GM03348 (cell line): ENCODE results near the gene MLX.
"Not testable (repeated sequence)": the region's sequence is repeated elsewhere in the genome, so short reads cannot be mapped to it uniquely, and the experiment has no call there.

ENCODE experiments used
- DNase-seq: peaks from one replicate; pipeline ENCODE4 v3.0.0; 2012; ENCODE audit warnings: low spot score

The MLX gene

DNA sequence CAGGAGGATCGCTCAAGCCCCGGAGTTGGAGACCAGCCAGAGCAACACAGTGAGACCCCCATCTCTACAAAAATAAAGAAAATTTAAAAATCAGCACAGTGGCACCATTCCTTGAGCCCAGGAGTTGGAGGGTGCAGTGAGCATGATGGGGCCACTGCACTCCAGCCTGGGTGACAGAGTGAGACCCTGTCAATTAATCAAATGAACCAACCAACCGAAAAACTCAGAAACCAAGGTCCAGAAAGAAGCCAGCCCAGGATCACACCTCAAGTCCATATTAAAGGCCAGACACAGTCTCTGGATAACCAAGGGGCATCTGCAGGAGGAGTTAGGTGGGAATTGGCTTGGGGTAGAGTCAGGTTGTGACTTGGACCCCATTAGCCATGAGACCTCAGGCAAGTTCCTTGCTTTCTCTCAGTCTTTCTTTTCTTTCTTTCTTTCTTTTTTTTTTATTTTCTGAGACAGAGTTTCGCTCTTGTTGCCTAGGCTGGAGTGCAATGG lies 11.7 kb upstream of the MLX start:
- DNase-seq, result no peak

DNA sequence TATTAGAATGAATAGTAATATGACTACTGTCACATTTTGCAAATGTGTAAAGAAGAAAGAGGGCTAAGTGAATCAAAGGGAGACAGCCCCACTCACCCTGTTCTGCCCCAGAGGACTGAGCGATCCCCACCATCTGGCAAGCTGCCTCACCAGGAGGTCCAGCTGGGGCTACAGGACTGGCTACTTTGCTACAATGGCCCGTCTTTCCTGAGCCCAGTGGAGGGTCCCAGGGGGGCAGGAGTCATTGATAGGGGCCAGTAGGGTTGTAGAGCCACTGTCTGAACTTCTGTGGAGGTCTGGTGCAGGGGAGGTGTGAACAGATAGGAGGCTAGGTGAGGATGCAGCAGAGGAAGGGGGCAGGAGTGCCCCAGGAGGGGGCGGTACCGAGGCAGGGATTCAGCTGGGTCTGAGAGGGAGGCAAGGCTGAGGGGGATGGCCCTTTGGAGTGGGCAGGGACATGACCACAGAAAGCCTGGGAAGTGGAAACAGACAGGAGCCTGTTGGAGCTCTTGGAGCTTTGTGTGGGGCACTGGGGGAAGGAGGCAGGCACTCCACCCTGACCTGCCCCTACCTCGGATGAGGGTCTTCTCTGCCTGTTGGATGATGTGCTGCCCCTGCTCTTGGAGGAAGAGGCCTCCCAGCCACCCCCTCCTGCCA lies 10.8 kb upstream of the MLX start:
- not testable (repeated sequence) for DNase-seq

DNA sequence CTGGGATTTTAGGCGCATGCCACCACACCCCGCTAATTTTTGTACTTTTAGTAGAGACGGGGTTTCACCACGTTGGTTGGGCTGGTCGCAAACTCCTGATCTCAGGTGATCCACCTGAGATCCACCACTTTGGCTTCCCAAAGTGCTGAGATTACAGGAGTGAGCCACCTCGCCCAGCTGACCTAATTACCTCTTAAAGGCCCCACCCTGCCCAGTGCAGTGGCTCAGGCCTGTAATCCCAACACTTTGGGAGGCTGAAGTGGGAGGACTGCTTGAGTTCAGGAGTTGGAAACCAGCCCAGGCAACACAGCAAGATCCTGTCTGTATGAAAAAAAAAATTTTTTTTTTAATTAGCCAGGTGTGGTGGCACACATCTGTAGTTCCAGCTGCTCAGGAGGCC lies 7.8 kb upstream of the MLX start:
- no peak for DNase-seq

DNA sequence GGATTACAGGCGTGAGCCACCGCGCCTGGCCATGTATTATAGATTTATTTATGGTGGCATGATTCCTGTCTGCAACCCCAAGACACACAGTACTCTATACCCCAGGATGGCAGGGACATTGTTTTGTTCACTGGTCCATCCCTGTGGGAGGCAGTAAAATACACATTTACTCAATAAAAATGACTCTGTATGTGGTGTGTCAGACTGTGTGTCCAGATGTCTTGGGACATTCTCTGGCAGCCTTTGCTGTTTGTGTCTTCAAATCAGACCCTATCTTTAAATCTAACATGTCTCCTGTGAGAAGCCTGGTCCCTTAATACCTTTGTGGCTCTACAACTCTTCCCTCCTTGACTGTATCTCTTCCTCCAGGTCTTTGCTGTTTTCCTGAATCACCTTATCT lies 6.7 kb upstream of the MLX start:
- no peak for DNase-seq

DNA sequence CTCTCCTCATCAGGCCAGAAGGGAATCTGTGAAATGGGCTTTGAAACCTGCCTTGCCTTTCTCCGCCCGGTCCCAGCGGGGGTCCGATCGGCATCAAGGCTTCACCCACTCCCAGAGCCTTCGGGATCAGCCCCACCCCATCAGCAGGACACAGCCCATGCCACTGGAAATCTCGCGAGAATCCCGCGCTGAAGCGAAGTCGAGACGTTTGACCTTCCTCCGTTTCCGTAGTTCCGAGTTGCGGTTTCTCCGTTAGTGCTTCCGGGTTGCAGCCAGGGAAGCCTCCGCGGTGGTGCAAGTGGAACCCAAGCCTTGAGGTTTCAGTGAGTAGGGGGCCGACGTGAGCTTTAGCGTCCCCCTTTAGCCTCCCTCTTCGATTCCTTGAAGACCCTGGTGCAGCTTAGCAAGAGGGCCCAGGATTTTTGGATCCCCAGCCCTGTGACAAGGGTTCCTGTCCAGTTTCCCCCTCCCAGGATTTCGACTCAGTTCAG lies 5.0 kb upstream of the MLX start, which contains the start of gene COASY:
Gene COASY (plus strand): TSS at position 252 of the 491 bp plus-strand sequence. CDS start 475 bp downstream, outside the sequence.
- DNase-seq, result peak; percentile 96

DNA sequence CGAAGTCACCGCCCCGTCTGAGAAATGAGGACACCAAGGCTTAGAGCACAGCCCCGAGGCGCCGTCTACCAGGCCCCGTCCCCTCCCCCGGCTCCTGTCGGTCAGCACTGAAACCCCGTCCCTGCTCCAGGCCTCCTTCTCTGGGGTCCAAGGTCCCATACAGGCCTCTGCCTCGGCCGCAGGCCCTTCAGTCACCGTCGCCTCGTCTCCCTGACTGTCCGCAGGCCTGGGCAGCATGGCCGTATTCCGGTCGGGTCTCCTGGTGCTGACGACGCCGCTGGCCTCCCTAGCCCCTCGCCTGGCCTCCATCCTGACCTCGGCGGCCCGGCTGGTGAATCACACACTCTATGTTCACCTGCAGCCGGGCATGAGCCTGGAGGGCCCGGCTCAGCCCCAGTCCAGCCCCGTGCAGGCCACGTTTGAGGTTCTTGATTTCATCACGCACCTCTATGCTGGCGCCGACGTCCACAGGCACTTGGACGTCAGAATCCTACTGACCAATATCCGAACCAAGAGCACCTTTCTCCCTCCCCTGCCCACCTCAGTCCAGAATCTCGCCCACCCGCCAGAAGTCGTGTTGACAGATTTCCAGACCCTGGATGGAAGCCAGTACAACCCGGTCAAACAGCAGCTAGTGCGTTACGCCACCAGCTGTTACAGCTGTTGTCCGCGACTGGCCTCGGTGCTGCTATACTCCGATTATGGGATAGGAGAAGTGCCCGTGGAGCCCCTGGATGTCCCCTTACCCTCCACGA lies 4.3 kb upstream of the MLX start:
- DNase-seq, result peak; percentile 27

DNA sequence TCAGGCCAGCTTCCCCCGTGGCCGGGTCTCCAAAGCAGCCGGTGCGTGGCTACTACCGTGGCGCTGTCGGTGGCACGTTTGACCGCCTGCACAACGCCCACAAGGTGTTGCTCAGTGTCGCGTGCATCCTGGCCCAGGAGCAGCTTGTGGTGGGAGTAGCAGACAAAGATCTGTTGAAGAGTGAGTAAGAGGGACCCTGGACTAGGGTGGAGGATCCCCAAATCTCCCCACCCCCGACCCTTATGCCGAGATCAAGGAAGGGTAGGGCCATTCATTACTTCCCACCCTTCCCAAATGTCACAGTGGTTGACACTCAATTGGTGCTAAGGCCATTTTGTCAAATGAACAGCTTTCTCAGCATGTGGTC lies 3.8 kb upstream of the MLX start:
- no peak for DNase-seq

DNA sequence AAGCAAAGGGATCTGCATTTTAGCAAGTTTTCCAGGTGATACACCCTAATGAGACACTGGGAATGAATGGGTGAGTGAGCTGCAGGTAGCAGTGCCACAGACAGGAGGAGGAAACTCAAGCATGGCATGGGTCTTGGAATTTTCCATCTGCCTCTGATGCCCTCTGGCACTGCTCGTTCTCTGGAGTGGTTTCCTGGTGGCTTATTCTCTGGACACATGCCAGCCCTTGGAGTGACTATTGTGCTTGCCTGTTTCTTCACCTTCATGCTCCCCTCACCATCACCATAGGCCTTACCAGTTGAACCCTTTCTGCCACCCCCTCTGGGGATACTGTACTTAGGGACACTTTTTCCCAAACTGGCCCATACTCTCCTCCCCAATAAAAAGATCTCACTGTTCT lies 3.4 kb upstream of the MLX start:
- no peak for DNase-seq

DNA sequence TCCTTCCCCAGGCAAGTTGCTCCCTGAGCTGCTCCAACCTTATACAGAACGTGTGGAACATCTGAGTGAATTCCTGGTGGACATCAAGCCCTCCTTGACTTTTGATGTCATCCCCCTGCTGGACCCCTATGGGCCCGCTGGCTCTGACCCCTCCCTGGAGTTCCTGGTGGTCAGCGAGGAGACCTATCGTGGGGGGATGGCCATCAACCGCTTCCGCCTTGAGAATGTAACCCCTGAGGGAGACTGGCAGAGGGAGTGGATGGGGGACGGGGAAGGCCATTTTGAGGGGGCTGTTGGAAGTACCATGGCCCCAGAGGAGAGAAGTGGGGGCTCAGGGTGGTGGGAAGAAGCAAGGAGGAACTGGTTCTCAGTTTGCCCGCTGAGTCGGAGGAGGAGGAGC lies 3.0 kb upstream of the MLX start:
- DNase-seq, result no peak

DNA sequence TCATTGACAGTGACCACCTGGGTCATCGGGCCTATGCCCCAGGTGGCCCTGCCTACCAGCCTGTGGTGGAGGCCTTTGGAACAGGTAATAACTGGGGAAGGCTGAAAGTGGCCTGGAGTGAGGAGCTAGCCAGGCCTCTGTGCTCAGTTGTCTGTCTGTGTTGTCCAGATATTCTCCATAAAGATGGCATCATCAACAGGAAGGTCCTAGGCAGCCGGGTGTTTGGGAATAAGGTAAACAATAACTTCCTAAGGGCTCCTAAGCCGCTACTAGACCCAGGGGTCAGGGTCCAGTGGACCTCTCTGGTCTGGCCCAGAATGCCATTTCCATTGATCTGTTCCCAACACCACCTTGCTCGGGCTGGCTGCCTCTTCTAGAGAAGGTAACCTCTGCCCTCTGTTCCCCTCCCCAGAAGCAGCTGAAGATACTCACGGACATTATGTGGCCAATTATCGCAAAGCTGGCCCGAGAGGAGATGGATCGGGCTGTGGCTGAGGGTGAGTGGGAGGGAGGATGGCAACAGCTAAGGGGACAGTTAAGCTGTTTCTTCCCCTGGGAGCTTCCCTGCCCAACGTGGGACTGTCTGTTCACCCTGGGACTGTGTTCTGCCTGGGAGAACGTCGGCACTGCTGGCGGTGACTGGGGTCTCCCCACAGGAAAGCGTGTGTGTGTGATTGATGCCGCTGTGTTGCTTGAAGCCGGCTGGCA lies 1.9 kb upstream of the MLX start:
- DNase-seq, result no peak

DNA sequence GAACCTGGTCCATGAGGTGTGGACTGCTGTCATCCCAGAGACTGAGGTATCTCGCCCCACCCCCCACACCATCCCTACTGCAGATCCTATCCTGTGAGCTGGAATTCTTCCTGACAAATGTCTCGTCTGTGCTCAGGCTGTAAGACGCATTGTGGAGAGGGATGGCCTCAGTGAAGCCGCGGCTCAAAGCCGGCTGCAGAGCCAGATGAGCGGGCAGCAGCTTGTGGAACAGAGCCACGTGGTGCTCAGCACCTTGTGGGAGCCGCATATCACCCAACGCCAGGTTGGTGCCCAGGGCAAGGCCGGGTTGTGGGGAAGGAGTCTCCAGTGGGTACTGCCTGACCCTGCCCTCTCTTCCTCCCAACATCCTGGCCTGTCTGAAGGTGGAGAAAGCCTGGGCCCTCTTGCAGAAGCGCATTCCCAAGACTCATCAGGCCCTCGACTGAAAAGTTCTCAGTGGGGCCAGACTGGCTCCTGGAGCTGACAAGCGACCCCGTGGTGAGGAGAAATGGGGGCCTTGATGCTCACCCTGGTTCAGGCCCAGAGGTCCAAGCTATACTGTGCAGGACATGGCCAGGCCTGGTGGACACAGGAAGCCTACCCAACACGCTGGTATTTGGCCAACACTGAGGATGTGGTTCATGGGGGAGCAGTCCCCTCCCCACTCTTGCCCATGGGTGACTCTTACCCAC lies 1.2 kb upstream of the MLX start:
- DNase-seq, result no peak

DNA sequence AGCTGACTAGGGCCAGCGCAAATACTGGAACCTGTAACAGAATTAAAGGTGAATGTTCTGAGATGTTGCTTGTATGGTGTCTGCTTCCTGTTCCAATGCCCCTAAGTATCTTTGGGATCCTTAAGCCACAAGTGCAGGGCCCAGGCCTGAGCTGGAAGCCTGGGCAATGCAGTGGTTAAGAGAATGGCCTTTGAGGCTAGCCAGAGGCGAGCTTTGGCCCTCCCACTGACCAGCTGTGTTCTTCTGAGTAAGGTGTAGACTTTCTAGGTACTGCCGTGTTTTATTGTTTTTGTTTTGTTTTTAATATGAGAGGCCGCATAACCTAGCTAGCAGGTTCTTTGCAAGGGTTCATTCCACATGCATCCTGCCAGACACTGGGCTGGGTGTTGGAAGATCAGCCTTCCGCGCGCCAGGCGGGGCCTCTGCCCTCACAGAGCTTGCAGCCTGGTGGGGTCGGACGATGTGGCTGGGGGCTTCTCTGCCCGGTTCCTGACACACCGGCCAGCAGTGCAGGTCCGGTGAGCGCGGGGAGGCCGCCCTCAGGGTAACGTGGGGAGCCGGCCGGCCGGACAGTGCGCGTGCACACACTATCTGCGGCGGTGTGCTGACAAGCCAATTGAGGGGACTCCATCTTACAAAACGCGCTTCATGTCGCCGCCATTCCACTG lies 551 bp upstream of the MLX start:
- no peak for DNase-seq

DNA sequence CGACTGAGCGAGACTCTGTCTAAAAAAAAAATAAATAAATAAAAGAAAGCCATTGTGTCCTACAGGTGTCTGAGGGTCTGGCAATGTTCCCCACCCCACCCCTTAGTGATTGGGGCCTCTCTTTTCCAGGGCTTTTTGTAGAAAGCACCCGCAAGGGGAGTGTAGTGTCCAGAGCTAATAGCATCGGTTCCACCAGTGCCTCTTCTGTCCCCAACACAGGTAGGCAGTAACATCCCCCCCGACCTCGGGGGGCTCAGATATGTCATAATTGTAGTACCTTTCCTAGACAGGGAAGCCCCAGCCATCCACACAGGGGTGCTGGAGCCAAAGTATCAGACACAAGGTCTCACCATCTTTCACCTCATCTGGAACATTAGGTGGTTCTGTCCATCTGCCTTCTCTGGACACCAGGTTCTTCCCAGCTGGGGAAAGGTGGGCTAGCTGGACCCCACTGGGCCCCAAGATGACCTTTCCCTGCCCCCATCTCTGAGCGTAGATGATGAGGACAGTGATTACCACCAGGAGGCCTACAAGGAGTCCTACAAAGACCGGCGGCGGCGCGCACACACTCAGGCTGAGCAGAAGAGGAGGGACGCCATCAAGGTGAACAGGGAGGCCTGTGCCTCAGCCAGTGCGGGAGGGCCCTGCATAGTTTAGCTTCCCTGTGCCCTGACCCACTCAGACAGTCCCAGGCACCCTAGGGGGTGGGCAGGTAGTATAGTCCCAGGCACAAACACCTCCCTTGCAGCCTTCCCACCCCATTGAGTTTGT lies 1.6 kb downstream of the MLX start:
- DNase-seq, result no peak

DNA sequence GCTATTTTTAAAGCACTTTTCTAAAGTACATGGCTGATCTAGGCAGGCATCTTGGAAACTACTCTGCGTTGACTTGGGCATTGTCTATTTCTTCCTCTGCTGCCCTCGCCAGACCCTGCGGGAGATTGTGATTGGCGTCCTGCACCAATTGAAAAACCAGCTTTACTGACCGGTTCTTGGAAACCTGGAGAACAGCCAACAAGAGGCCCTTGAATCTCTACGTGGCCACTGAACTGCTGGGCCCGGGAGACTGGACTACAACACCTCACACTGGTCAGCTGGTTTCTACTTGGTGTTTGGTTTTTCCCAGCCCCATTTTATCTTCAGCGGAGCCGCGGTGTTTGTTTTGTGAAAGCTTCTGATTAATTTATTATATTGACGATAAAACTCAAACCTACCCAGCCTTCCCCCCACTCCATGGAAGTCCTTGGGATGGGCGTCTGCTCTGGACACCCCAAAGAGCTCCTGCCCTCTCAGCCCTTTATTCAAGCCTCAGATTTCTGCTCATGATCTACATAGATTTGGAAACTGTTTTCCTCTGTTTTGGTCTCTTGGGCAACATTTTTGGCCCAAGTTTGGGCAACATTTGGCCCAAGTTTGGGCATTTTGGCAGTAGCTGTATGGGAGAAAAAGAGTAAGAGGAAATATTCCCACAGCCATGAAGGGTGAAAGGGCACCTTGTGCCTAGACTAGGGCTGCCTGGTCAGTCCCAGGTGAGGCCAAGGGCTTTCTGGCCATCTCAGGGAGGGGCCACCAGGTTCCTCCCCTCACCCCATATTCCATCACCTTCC lies 4.7 kb downstream of the MLX start:
- no peak for DNase-seq

DNA sequence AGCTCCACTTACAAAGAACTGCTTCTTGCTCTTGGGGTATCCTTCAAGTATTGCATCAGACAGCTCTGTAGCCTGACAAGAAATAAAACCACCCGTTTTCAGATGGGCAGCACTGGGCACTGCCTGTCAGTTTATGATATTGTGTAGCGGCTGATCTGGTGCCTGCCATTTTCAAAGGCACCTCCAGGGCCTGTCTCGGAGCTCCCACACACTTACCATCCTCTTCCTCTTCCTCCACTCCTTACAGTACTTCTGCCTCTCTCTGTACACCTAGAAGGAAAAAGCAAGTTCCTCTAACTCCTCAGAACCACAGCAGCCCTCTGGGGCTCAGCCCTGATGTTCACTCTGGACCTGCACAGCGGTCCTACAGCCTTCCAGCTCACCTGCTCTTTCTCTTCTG lies 6.2 kb downstream of the MLX start:
- no peak for DNase-seq

DNA sequence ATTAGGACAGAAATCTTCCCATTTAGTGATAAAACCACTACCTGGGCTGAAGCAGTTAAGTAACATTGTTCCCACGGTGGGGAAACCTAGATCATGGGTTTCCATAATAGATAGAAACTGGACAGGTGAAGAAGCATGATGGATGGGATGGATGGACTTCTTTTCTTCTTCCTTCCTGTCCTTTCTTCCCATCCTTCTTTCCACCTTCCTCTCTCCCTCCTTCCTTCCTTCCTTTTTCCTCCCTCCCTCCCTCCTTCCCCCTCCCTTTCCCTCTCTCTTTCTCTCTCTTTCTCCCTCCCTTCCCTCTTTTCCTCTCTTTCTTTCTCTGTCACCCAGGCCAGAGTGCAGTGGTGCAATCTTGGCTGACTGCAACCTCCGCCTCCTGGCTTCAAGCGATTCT lies 7.6 kb downstream of the MLX start:
- no peak for DNase-seq

DNA sequence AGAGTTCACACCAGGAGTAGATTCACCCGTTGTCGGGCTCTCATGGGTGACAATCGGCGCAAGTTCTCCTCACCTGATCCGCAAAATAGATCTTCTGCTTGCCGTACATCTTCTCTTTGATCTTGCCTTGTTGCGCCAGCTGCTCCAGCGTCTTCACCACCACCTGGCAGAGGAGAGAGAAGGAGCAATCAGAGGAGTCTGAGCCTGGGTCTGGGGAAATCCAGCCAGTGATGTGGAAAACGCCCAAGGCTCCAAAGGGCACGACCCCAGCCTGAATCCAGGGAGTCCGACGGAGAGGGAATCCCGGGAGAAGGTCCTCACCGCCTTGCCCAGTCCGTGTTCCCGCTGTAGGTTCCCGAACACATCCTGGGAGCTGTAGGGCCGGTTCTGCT lies 10.2 kb downstream of the MLX start:
- DNase-seq, result no peak

DNA sequence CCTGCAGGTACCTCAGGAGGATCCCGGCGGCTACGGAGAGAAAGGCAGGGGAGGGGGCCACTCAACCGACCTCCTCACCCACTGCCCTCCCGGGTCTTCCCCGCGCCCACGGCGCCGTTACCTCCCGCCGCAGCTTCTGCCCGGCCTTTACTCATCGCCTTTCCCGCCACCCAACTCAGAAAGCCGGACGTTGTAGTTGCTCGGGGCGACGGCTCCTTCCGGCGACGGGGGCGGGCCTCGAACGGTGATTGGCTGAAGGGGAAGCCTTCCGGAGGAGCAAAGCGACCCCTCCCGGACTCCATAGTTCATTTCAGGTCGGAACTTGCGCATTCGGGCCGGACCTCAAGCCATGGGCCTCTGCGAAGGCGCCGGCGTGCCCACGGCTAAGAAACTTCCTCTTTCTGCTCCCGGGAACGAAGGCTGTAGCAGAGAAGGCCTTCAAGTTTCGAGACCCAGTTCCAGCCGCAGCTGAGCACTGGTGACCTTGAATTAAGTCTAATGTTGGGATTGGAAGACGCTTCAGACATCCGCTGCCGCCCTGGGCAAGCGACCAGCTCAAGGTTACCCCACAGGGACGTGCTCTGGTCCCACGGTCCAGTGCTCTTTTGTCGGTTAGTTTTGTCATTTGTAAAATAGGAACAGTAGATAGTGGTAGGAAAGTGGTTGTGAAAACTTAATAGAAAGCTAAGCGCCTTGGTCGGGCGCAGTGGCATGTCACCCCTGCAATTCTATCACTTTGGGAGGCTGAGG lies 10.8 kb downstream of the MLX start, which contains the start of gene PSMC3IP:
Gene PSMC3IP (minus strand): TSS at position 198 of the 750 bp plus-strand sequence. CDS start 43 bp downstream, at position 155.
- DNase-seq, result peak; percentile 98

DNA sequence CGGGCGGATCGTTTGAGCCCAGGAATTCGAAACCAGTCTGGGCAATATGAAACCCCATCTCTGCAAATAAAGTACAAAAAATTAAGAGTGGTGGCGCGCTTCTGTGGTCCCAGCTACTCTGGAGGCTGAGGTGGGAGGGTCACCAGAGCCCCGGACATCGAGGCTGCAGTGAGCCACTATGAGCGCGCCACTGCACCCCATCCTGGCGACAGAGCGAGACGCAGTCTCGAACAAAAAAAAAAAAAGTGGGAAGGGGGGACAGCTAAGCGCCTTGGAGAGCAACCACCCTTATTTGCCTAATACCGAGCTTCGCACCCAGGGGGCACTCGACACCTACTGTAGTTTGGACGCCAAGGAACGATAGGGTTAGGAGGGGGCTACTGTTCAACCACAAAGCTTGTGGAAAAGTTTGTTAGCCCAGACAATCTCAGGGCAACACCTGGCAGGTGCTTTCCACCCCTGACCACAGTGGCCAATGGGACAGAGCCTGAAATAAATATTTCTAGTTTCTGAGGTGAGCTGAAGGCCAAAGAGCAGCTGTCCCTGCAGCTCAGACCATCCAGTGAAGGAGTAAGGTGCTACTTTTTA lies 11.5 kb downstream of the MLX start:
- DNase-seq, result peak; percentile 85
